Frontal cortex (tissue), 4 donors: Measurements from ENCODE around the gene QKI. TPM values are rescaled to one million over a fixed set of nuclear protein-coding genes. Genes with fewer than 3 reads are reported as not detected.
A peak's percentile ranks its signal among the peaks of the same experiment; 100 is the strongest.
"Not testable (repeated sequence)": the region's sequence is repeated elsewhere in the genome, so short reads cannot be mapped to it uniquely, and the experiment has no call there.

Experiments used
- DNase-seq, 2 donors: peaks; one replicate each; pipeline ENCODE4 v3.0.0; 2012; ENCODE audit warnings: low spot score in 2 of 2
- FAIRE-seq: peaks from 2 replicates; lab custom pipeline; 2012; peaks lifted over from hg19 to GRCh38; lab: Jason Lieb, UNC
- total RNA-seq: library from RNA; depleted of rRNA; stranded (reverse); fragments of >200 nt; gene quantifications from one replicate; pipeline ENCODE4 v1.2.3, GENCODE V29; 2014
- donor health status: control.
- donor health status: control.
- donor health status: control.

QKI gene
- total RNA-seq, 1 donor from 2014 or later = 218 TPM

DNA sequence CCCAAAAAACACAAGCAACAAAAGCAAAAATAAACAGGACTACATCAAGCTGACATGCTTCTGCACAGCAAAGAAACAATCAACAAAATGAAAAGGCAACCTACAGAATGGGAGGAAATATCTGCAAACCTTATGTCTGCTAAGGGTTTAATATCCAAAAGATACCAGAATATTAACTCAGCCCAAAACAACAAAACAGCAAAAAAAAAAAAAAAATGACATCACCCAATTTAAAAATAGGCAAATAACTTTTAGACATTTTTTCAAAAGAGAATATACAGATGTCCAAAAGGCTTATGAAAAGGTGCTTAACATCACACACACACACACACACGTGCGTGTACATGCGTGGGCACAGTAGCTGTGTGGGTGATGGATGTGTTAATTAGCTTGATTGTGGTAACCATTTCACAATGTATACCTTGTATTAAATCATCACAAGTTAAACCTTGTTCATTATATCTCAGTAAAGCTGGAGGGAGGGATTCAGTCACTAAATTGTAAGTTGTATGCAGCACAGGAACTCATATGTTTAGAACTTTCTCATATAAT, 52.4 kb downstream of the QKI start:
- FAIRE-seq = no peak

DNA sequence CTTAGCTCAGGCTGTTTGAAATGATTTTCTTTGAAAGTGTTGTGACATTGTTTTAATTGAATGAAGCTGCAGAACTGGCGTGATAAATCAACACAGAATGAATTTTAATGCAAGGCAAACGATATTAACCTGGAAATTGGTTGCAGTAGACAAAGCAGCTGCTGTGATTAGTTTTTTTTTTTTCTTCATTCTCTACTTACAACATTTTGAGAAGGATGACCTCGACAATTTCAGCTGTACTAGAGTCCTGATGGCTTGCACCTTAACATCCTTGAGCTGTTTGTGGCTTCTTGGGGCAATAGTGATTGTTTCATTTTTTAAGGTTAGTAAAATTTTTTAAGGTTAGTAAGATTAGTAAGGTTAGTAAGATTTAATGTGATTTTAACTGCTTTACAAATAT, 54.2 kb downstream of the QKI start:
- DNase-seq (no peak), FAIRE-seq (no peak)

More for the DNA sequence above, 52.4 kb downstream of the QKI start:
- DNase-seq = no peak

DNA sequence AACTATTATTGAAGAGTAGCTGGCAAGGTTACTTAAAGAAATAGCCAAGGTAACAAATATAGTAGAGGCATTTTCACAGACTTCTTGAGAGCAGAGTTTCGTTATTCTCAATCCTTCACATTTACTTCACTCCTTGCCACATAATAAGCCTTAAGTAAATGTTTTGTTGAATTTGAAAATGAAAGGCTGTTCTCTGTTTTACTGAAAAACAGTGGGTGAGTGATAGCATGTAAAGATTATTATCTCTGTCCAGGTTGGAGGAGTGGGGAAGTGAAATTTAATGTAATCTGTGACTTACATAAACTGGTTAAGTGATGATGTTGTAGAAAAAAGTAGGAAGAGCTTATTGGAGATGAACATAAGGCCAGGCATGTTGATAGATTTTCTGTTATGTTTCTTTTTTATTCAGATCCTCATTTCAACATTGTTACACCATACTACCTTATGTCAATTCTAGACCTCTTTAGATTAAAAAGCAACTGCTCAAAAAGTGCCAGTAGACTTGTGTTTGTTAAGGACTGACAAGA, 55.0 kb downstream of the QKI start:
- no peak for DNase-seq
- FAIRE-seq = no peak

DNA sequence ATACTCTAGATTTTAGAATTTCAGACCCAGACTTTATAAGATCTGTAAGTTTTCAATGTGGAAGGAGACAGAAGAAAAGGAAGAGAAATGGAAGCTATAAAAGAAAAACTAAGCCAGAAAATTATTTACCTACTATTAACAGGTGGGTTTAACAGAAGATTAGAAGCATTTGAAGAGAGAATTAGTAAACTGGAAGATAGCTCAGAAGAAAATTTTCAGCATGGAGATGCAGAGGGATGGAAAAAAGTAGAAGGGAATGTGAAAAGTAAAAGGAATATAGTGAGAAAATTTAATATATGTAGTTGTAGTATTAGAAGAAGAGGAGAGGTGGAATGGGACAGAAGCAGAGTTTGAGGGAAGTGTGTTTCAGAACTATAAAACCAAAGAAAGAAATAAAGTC, 56.1 kb downstream of the QKI start:
- no peak for DNase-seq
- no peak for FAIRE-seq

DNA sequence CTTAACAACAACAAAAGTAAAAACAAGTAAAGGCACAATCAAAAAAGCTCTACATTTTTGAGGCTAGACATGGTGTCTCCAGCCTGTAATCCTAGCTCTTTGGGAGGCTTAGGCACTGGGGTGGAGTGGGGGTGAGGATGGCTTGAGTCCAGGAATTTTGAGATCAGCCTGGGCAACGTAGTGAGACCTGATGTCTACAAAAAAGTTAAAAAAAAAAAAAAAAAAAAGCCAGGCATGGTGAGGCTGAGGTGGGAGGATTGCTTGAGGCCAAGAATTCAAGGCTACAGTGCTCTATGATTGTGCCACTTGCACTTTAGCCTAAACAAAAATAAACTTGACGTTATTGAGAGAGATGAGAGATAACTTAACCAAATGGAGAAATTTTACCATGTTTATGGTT, 60.1 kb downstream of the QKI start:
- FAIRE-seq = no peak
- DNase-seq = no peak

DNA sequence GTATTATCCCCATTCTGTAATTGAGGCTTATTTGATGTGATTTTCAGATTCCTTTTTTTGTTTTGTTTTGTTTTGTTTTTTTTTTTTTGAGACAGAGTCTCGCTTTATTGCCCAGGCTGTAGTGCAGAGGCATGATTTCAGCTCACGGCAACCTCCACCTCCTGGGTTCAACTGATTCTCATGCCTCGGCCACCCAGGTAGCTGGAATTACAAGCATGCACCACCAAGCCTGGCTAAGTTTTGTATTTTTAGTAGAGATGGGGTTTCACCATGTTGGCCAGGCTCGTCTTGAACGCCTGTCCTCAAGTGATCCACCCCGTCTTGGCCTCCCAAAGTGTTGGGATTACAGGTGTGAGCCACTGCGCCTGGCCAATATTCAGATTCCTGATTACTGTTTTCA, 62.4 kb downstream of the QKI start:
- not testable (repeated sequence) for FAIRE-seq, DNase-seq

DNA sequence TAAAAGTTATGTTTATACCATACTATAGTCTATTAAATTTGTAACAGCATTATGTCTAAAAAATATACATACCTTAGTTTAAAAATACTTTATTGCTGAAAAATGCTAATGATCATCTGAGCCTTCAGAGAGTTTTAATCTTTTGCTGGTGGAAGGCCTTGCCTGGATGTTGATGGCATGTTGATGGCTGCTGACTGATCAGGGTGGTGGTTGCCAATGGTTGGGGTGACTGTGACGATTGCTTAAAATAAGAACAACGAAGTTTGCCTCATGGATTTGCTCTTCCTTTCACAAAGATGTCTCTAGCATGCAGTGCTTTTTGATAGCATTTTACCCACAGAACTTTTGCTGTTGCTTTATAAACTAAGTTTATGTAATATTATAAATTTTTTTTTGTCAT, 68.6 kb downstream of the QKI start:
- no peak for DNase-seq
- no peak for FAIRE-seq

DNA sequence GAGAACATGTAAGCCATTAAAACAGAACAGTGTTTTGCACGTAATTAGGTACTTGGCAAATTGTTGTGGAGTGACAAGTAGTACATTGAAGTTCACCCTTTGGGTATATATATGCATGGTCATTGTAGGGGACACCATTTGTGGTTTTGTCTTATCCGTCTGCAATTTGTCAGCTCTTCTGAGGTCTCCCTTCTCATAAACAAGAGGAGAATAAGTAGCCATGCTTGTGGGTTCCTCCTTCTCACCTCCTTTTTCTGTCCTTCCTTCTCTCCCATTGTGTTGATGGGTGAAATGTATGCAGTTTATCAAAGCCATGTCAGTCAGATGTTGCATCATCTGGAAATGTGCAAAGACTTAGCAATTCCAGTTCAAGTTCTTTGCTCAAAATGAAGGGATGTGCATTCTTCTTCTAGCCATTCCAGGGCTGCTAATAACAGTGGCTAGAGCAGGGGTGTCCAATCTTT, 70.9 kb downstream of the QKI start:
- FAIRE-seq (no peak), DNase-seq (no peak)

DNA sequence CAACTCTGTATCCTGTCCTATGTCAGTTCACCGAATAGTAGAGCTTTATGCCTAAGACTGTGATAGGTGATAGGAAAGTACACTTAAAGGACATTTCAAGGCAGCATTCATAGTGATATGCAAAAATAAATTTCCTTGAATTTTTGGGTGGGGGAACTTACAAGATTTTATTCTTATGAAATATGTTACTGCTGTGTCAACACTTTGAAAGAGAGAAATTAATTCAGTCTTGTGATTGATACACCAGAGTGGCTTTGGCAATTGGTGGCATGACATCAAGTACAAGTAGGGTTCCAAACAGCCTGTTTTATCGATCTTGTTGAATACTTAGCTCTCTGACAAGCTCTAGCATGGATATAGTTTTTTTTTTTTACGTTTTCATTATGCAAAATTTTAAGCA, 72.3 kb downstream of the QKI start:
- DNase-seq (no peak), FAIRE-seq (no peak)

DNA sequence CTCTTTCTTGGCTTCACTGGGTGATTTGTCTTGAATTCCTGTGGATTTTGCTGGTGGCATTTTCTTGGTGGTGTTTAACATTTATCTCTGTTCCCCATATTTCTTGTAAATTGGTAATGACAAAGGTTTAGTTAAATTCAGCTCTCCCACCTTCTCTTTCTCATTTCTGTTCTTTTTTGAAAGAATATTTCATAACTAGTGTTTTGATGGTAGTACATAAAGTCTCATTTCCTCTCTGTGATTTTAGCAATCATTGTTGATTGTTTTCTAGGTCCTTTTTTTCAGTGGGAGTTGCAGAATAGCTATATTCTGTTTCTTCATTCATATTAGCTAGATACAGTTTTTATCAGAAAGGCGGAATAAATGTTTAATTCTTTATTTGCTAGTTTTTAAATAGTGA, 73.1 kb downstream of the QKI start:
- DNase-seq (no peak), FAIRE-seq (no peak)

DNA sequence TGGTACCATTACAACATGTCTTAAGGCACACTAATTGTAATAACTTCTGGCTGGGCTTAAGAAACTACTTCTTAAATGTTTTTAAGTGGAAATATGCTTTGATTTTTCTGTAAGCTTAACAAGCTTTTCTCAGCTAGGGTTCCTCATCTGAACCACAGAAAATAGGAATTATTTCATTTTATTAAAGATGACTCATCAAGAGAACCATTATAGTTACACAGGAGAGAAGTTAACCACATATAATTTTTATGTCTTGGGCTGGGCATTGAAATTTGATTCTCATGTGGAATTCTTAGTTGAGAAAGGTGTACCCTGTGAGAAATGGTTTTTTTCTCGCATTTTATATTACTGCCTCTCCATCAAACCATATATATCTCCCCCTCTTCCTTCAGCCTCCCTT, 75.1 kb downstream of the QKI start:
- DNase-seq (no peak), FAIRE-seq (no peak)

DNA sequence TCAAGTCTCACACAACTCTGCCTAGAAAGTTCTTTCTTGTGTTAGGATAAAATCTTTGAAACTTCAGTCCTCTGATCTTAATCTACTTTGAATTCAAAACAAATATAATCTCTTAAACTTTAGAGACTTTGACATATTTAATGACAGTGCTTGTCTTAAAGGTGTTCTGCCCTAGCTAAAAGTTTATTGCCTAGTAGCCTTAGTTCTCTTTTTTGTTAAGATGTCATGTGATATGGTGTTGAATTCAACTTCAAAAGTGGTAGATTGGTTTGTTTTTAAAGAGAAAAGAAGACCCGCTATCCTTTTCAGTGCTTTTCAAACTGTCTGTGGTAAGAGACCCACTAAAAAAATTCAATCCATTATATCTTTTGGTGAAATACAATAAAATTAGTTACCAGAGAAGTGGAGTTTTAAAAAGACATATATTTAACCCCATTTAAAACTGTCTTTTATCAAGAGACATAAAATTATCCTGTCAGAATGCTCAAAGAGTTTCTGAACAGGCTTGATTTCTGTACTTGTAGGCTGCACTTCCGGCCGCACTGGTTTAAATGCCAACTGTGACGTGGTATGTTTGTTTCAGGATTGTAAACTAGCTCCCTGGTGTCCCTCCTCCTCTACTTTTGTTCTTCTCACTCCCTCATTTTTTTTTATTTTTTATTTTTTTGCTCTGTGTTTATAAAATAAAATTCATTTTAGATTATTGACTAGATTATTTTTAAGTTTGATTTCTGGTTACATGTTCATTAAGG, 76.5 kb downstream of the QKI start:
- no peak for DNase-seq
- FAIRE-seq = peak; percentile 64

DNA sequence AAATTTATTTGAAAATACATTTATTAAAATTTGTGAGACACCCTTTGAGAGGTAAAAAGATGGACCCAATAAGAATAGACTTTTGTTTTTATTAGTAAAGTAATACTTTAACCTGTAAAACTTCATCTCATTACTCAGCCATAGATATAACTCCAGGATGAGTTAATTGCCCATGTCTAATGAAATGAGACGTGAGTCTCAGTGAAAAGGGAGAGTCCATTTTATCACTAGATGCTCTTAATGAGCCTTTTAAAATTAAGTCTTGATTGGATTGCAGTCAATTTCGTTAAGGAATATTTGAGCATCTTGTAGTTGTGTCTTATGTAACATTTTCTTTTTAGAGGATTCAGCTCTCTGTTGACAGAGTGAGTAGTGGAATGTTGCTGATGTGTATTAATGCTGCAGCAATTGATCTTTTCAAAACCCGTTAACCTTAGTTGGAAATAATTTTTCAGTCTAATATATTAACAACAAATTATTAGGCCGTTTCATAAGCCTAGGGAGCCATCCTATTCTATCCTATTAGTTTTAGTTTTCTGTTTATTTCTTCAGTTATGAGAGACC, 77.3 kb downstream of the QKI start:
- FAIRE-seq = no peak
- no peak for DNase-seq

DNA sequence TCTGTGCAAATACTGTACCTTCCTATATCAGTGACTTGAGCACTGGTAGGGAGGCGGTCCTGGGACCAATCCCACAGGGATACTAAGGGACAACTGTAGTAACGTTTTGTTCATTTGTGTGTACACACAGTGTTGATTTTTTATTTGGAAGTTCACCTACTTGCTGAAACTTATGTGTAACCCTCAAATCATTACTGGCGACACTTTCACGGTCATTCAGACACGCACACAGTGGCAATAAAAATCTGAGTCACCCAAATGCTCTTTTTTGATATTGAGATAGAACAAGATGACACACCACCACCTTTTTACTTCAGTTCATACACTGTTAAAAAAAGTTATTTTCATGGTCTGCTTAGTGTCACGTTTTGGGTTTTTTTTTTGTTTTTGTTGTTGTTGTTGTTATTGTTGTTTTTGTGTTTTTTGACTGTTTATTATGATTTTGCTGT, 79.8 kb downstream of the QKI start:
- FAIRE-seq (no peak), DNase-seq (no peak)

DNA sequence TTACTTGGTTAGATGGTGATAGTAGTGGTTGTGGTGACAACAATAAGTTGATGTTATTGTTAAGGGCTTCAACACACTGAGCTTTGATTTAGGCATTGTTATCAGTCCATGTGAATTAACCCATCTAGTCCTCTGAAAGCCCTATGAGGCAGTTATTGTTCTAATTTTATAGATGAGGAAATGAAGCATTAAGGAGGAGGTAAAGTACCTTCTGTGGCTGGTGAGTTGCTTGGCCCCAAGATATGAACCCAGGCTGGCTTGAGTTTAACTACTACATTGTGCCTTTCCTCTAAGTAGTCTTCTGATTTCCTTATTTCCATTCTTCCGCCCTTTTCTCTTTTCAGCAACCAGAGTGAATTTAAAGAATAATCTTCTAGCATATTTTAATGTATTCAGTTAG, 81.7 kb downstream of the QKI start:
- FAIRE-seq = no peak
- no peak for DNase-seq

DNA sequence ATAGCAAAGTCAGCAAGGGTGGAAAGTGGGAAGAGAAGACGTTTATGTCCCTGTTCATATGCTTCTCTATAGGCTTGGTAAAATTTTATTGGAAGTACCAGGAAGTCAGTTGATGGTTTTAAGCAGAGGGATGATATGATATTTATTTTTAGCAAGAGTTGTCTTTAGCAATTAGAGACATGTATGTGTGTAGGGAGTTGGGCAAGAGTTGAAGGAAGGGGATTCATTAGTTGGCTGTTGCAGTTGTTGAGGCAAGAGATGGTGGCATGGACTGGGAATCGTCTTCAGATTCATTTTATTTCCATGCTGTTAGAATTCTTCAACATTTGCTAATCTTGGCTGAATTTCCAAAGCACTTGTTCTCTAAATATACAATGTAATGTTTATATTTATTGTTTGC, 85.6 kb downstream of the QKI start:
- no peak for DNase-seq
- FAIRE-seq = no peak

DNA sequence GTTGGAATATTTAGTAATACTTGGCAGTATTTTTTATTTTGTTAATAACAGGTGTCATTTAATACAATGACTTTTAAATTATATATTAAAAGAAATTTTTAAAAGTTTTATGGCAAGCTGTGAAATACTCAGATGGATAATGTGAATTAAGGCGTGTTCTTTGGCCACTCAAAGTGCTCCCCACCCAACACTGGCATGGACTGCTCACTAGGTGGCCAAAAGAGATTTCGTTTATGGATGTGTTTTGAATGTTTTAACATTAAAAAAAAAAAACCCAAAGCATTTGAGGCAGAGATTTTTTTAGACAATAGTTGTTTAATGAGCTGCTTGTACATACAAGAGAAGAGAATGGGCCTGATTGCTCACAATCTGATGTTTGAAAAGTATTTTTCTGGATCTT, 86.5 kb downstream of the QKI start:
- DNase-seq (no peak), FAIRE-seq (no peak)

DNA sequence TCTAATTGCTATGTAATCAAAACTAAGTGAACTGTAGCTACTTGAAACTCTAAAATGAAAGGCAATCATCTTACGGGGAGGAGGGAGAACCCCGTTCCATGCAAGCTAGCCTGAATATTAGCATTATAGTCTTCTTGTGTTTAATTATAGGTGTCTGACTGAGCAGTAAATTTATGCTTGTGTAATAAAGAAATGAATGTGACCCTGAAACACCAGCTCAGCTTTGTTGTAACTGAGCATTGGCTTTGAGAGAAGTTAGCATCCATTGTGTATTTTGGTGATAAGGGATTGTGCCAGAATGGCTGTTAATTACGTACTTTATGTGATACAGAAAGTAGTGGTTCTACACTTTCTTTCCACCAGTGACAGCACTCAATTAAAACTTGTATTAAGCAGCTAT, 86.9 kb downstream of the QKI start:
- FAIRE-seq (no peak), DNase-seq (no peak)

DNA sequence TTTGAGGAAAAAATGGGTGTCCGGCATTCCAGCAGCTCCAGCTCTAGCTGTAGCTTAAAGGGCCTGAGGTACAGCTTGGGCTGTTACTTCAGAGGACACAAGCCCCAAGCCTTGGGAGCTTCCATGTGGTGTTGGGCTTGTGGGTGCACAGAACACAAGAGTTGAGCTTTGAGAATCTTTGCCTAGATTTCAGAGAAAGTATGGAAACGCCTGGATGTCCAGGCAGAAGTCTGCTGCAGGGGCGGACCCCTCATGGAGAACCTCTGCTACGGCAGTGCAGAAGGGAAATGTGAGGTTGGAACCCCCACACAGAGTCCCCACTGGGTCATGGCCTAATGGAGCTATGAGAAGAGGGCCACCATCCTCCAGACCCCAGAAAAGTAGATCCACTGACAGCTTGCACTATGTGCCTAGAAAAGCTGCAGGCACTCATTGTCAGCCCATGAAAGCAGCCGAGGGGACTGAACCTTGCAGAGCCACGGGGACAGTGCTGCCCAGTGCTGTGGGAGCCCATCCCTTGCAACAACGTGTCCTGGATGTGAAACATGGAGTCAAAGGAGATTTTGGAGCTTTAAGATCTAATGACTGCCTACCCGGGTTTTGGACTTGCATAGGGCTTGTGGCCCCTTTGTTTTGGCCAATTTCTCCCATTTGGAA, 90.6 kb downstream of the QKI start:
- FAIRE-seq (no peak), DNase-seq (no peak)

DNA sequence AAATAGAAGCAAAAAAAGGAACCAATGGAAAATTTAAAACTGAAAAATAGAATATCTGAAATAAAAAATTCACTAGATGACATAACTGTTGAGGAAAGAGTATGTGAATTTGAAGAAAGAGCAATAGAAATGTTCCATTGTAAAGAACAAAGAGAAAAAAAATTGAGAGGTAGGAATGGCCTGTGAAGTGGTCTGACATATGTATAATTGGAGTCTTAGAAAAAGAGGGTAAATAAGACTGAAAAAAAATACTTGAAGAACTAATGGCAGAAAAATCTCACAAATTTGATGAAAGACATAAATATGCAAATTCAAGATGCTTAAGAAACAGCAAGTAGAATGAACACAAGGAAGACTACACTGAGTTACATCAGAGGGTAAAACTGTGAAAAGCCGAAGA, 93.4 kb downstream of the QKI start:
- no peak for FAIRE-seq
- DNase-seq = no peak

DNA sequence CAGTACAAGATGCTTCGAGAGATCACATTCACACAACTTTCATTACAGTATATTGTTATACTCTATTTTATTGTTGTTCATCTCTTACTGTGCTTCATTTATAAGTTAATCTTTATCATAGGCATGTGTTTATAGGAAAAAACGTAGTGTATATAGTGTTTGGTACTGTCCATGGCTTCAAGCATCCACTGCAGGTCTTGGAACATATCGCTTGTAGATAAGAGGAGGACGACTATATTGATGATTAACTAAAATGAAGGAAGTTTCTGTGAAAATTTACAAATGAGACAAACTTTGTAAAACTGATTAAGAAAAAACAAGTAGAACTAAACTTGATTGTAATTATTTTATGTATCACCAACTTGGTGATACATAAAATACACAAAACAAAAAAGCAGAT, 98.5 kb downstream of the QKI start:
- DNase-seq (no peak), FAIRE-seq (peak; percentile 44)
